NT2/D1 (cell line): Measurements from ENCODE around the gene NUP58.

Experiments used
- DNase-seq: peaks from one replicate; pipeline ENCODE4 v3.0.0-alpha.2; 2011; ENCODE audit warnings: low read depth, low spot score
- H3K27me3 ChIP-seq: 2 replicates; pipeline ENCODE4 v1.6.0; 2011; ENCODE audit warnings: mild to moderate bottlenecking; ENCODE audit not compliant: insufficient read length, insufficient read depth
- H3K36me3 ChIP-seq: 2 replicates; pipeline ENCODE4 v1.6.1; 2011; ENCODE audit warnings: mild to moderate bottlenecking, low read length, mixed read lengths; ENCODE audit not compliant: insufficient read depth, insufficient read length
- H3K4me1 ChIP-seq: 2 replicates; pipeline ENCODE4 v1.5.1; 2011; ENCODE audit not compliant: insufficient read depth, insufficient read length
- H3K4me3 ChIP-seq: 2 replicates; pipeline ENCODE4 v1.5.1; 2011; ENCODE audit warnings: low read depth; ENCODE audit not compliant: insufficient read length
- H3K9ac ChIP-seq: 2 replicates; pipeline ENCODE4 v1.6.0; 2011; ENCODE audit warnings: low read depth; ENCODE audit not compliant: insufficient read length
- H3K9me3 ChIP-seq: 2 replicates; pipeline ENCODE4 v1.5.1; 2011; ENCODE audit warnings: mild to moderate bottlenecking, low read length; ENCODE audit not compliant: insufficient read depth
- SUZ12 ChIP-seq: IDR thresholded peaks from 2 replicates; pipeline ENCODE4 v1.6.1; 2011; ENCODE audit not compliant: insufficient read length, insufficient read depth; ENCODE audit errors: extremely low read depth
- YY1 ChIP-seq: IDR thresholded peaks from 2 replicates; pipeline ENCODE4 v1.6.1; 2011; ENCODE audit not compliant: insufficient read length, insufficient read depth
- ZNF274 ChIP-seq: IDR thresholded peaks from 2 replicates; pipeline ENCODE4 v1.6.1; 2011; ENCODE audit warnings: mild to moderate bottlenecking, low read depth, low read length

Gene NUP58

DNA sequence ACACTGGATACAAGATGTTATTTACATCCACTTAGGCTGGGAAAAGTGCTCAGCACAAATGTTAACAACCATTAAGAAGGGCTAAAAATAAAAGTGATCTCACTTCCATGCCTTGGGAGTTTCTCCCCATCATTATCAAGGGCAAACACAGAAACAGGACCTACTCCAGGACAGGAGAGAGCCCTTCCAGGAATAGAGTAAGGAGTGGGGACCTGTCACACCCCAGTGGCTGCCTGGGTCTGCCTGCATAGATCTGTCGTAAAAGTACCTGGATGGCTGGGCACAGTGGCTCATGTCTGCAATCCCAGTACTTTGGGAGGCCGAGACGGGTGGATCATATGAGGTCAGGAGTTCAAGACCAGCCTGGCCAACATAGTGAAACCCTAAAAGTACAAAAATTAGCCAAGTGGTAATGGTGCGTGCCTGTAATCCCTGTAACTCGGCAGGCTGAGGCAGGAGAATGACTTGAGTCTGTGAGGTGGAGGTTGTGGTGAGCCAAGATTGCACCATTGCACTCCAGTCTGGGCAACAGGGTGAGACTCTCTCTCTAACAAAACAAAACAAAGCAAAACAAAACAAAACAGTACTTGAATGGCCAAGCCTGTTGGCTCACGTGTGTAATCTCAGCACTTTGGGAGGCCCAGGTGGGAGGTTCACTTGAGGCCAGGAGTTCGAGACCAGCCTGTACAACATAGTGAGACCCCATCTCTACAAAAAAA is 76.0 kb downstream of the NUP58 start:
- no peaks in the 10 kb centered on the region for H3K9me3 ChIP-seq
- H3K9ac ChIP-seq, result no peak overlapping the region
- no peak for DNase-seq
- H3K4me1 ChIP-seq, result peaks cover 4% of the 10 kb centered on the region
- H3K36me3 ChIP-seq, result no peaks in the 10 kb centered on the region
- peaks cover 20% of the 10 kb centered on the region for H3K27me3 ChIP-seq
- TF ChIP-seq ZNF274, result no peak
- no peak for TF ChIP-seq YY1
- no peak for TF ChIP-seq SUZ12
- H3K4me3 ChIP-seq, result no peak overlapping the region

DNA sequence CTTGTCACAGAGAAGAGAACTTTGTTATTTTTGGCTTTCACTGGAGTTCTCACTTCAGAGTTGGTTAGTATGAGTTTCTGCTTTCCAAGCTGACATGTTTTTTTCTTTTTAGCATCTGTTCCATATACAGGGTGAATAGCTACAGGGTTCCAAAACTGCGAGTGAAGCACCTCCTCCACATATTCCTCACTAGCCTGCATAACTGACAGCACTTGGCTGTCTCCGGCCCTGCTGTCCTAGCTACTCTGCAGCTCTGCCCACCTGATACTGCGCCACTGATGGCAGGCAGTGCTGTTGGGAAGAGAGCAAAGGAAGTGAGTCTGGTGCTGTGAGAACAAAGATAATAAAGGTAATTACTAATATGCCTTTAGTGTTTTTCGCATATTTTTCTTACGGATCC is 77.1 kb downstream of the NUP58 start:
- no peak for TF ChIP-seq ZNF274
- TF ChIP-seq YY1, result no peak
- TF ChIP-seq SUZ12, result no peak
- H3K4me3 ChIP-seq, result no peak overlapping the region
- peaks cover 9% of the 10 kb centered on the region for H3K27me3 ChIP-seq
- no peaks in the 10 kb centered on the region for H3K9me3 ChIP-seq
- H3K9ac ChIP-seq, result no peak overlapping the region
- DNase-seq, result no peak
- peaks cover 2% of the 10 kb centered on the region for H3K4me1 ChIP-seq
- no peaks in the 10 kb centered on the region for H3K36me3 ChIP-seq

DNA sequence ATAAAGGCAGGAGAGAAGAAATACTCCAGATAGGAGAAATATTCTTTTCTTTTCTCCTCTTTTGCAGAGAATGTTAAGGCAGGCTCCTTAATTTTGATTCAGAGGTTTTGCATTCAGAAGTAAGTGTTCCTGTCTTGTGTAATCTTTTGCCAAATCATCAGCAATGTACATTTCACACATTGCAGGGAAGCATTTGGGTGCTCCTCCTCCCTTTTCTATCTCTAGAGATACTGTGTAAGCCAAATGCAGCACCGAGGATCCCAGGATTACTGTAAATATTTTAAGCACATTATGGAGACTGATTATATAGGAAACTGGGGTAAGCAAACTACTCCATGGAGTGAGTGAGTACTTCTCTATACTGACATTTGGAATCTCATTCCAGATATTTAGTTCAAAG is 77.6 kb downstream of the NUP58 start:
- H3K27me3 ChIP-seq, result peaks cover 4% of the 10 kb centered on the region
- no peak for TF ChIP-seq ZNF274
- no peak for TF ChIP-seq SUZ12
- no peak for TF ChIP-seq YY1
- H3K9me3 ChIP-seq, result no peaks in the 10 kb centered on the region
- no peaks in the 10 kb centered on the region for H3K4me1 ChIP-seq
- no peak overlapping the region for H3K4me3 ChIP-seq
- no peak for DNase-seq
- H3K9ac ChIP-seq, result no peak overlapping the region
- no peaks in the 10 kb centered on the region for H3K36me3 ChIP-seq

DNA sequence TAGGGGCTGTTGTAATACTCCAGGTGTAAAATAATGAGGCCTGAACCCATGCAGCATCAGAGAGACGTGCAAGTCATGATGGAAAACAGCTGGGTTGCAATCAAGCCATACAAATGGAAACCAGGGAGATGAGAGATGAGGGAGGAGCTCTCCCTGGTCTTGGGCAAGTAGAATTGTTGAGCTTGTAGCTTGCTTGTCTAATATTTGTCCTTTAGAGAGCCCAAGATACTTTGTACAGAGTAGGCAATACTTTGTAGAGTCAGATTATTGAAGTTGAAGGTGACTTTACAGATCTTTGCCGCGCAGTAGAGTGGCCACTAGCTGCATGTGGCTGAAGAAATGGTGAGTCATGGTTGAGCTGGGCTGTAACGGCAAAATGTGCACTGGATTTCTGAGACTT is 78.7 kb downstream of the NUP58 start:
- H3K4me3 ChIP-seq, result no peak overlapping the region
- H3K9ac ChIP-seq, result no peak overlapping the region
- DNase-seq, result no peak
- no peaks in the 10 kb centered on the region for H3K36me3 ChIP-seq
- no peaks in the 10 kb centered on the region for H3K4me1 ChIP-seq
- H3K27me3 ChIP-seq, result no peaks in the 10 kb centered on the region
- TF ChIP-seq SUZ12 (no peak), YY1 (no peak), ZNF274 (no peak)
- H3K9me3 ChIP-seq, result no peaks in the 10 kb centered on the region

DNA sequence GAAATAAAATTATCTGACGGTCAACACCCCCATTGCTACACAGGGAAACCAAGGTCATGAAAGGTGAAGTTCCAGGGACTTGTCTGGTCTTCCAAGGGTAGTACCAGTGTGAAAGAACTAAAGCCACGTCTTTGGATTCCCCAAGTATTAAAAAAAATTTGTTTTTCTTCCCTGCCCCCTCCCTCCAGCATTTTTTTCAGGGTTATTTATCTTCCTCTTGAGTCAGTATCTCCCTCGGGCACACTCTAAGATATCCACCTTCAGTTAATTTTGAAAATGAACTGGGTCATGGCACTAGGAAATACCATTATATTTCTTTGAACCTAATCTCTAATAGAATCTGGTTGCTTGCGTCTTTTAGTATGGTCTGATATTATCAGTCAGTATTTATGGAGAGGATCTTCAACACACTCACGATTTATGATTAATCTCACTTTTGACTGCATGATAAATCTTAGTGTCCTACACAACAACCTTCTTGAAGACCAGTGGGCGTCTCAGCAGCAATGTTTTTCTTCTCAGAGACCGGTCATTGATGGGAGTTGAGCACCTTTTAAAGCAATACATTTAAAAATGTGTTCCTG is 79.4 kb downstream of the NUP58 start:
- H3K9me3 ChIP-seq, result no peaks in the 10 kb centered on the region
- H3K4me3 ChIP-seq, result no peak overlapping the region
- no peak overlapping the region for H3K9ac ChIP-seq
- DNase-seq, result no peak
- no peak for TF ChIP-seq SUZ12
- no peak for TF ChIP-seq ZNF274
- no peak for TF ChIP-seq YY1
- H3K4me1 ChIP-seq, result no peaks in the 10 kb centered on the region
- no peaks in the 10 kb centered on the region for H3K27me3 ChIP-seq
- H3K36me3 ChIP-seq, result no peaks in the 10 kb centered on the region

DNA sequence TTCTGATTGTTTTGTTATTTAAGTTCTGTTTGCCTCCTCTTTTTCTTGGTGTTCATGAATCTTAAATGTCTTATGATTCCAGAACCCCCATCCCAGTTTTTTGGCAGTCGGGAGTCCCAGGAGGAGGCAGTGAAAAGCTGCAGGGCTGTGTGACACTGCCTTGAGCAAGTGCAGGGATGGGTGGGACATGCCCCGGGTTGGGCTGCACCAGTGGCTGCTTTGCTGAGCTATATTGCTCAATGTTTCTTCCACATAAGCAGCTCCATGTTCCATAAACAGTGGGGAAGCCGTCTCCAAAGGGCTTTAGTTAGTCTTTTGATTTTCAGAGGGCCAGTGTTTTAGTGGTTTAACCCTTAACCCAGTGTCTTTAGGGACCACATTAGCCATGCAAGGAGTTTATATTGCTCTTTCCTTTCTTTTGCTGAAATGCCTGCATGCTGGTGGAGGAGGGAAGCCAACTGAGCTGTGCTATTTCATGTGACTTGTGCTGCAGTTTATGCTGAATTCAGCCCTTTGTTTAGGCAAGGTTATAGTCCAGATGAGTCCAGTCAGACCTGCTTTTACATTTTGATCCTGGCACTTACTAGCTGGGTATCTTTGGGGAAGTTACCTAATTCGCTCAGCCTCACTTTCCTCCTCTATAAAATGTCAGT is 83.5 kb downstream of the NUP58 start:
- no peak overlapping the region for H3K4me3 ChIP-seq
- no peaks in the 10 kb centered on the region for H3K27me3 ChIP-seq
- H3K4me1 ChIP-seq, result no peaks in the 10 kb centered on the region
- no peaks in the 10 kb centered on the region for H3K9me3 ChIP-seq
- TF ChIP-seq ZNF274 (no peak), YY1 (no peak), SUZ12 (no peak)
- DNase-seq, result no peak
- H3K36me3 ChIP-seq, result no peaks in the 10 kb centered on the region
- H3K9ac ChIP-seq, result no peak overlapping the region

DNA sequence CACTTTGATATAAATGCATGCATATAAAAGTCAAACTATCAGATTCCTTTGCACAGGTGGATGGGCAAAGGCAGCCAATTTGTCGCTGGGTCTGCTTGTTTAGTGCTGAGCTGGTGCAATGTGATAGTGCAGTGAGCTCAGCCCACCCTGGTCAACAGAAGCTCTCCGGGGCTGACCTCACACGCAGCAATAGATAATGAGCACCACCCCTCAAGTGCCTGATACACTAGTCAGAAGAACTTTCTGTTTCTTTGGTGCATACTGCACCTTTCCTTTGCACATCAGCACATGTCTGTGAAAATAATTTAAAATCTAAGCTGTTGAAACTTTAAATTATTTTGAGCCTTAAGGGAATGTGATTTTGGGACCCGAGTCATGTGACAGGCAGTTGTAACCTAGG is 90.5 kb downstream of the NUP58 start:
- no peaks in the 10 kb centered on the region for H3K4me1 ChIP-seq
- H3K36me3 ChIP-seq, result no peaks in the 10 kb centered on the region
- no peak overlapping the region for H3K9ac ChIP-seq
- H3K4me3 ChIP-seq, result no peak overlapping the region
- DNase-seq, result no peak
- TF ChIP-seq SUZ12 (no peak), YY1 (no peak), ZNF274 (no peak)
- no peaks in the 10 kb centered on the region for H3K27me3 ChIP-seq
- no peaks in the 10 kb centered on the region for H3K9me3 ChIP-seq
